Natural killer cell treated with Interleukin-12 subunit alpha and Interleukin-12 subunit beta and Interleukin-15 and Interleukin-18, amount 100 ng/mL, for 72 hours (primary cell): ENCODE data around the gene KRT79. TPM values are rescaled to one million over a fixed set of nuclear protein-coding genes. Genes with fewer than 3 reads are reported as not detected.

ENCODE experiments used
- ATAC-seq, 2 donors: fragments of 150-1000 bp; cut with Tn5 transposase in 1 of 2; sonication (Bioruptor Pico), chemical (Tn5 transposase) in 1 of 2; 2 replicates each; pipeline ENCODE4 v1.10.0; 2021
- DNase-seq: peaks from one replicate; pipeline ENCODE4 v3.0.0; 2022; ENCODE audit warnings: low spot score
- H3K27ac Mint-ChIP-seq, 2 donors: 1 replicate in 1 of 2; 2 replicates in 1 of 2; pipeline ENCODE4 v1.8.0; 2022; ENCODE audit warnings: mixed read lengths in 2 of 2, mild to moderate bottlenecking in 1 of 2, moderate library complexity in 1 of 2
- H3K27me3 Mint-ChIP-seq, 2 donors: 1 replicate in 1 of 2; 2 replicates in 1 of 2; pipeline ENCODE4 v1.8.0; 2022; ENCODE audit warnings: mixed read lengths in 2 of 2
- H3K36me3 Mint-ChIP-seq: one replicate; pipeline ENCODE4 v1.8.0; 2022; ENCODE audit warnings: mixed read lengths
- H3K4me1 Mint-ChIP-seq, 2 donors: 1 replicate in 1 of 2; 2 replicates in 1 of 2; pipeline ENCODE4 v1.8.0; 2022; ENCODE audit warnings: low read depth in 2 of 2, mixed read lengths in 2 of 2, mild to moderate bottlenecking in 1 of 2
- H3K4me3 Mint-ChIP-seq: one replicate; pipeline ENCODE4 v1.8.0; 2022; ENCODE audit warnings: mixed read lengths
- H3K9me3 Mint-ChIP-seq: 2 replicates; pipeline ENCODE4 v1.8.0; 2022; ENCODE audit warnings: mixed read lengths
- total RNA-seq, 2 donors: library from RNA; stranded (reverse); gene quantifications; one replicate each; pipeline ENCODE4 v1.2.3, GENCODE V29; 2022

The KRT79 gene
- total RNA-seq, 2 donors from 2014 or later, result not detected

GRCh38 chr12:52806169-52806811, 27.8 kb downstream of the KRT79 start:
- Mint-ChIP-seq H3K36me3 (no peaks in the 10 kb centered on the region), H3K4me1 (no peaks in the 10 kb centered on the region), H3K27ac (no peak overlapping the region), H3K9me3 (no peaks in the 10 kb centered on the region), H3K4me3 (no peak overlapping the region), H3K27me3 (peaks cover 0 to 7% of the 10 kb centered on the region in 2 donors)
- DNase-seq (no peak), ATAC-seq (no peak)

DNA sequence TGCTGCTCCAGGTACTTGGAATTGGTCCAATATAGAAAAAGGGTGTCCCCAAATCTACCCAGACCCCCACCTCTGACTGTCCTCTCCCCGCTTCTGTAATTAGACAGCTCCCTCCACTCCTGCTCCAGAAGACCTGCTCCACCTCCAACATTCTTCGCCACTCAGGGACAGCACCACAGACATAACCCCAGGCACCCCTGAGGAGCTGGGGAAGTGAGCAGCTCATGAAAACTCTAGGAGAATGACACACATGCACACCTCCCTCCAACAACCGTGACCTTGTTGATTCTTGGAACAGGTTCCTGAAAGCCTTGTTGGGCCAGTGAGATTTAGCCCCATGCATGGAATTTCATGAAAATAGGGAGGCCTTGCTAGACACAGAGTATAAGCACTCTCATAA, 28.4 kb downstream of the KRT79 start:
- H3K36me3 Mint-ChIP-seq, result no peaks in the 10 kb centered on the region
- H3K27ac Mint-ChIP-seq, result no peak overlapping the region
- peaks cover 0 to 7% of the 10 kb centered on the region in 2 donors for H3K27me3 Mint-ChIP-seq
- no peaks in the 10 kb centered on the region for H3K4me1 Mint-ChIP-seq
- ATAC-seq, result no peak
- no peaks in the 10 kb centered on the region for H3K9me3 Mint-ChIP-seq
- no peak overlapping the region for H3K4me3 Mint-ChIP-seq
- DNase-seq, result no peak

DNA sequence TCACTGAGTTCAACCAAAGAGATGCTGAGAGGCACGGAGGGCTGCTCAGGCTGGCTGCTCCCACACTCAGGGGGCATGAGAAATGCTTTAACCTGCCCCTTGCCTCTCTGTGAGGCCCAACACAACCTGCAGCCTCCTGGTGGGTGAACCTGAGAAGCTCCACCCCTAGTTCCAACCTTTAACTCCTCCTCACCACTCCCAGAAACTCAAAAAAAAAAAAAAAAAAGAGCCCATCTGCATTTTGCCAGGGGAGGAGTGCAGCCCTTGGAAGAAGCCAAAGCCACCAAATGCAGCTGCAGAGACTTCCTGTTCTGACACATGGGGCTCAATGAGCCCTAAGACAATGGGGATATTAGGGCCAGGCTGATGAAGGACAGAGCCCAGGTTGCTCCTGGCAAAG, 29.1 kb downstream of the KRT79 start:
- H3K27me3 Mint-ChIP-seq, result peaks cover 0 to 7% of the 10 kb centered on the region in 2 donors
- ATAC-seq (no peak), DNase-seq (no peak)
- no peaks in the 10 kb centered on the region for H3K4me1 Mint-ChIP-seq
- H3K27ac Mint-ChIP-seq, result no peak overlapping the region
- H3K4me3 Mint-ChIP-seq, result no peak overlapping the region
- no peaks in the 10 kb centered on the region for H3K9me3 Mint-ChIP-seq
- H3K36me3 Mint-ChIP-seq, result no peaks in the 10 kb centered on the region

- ATAC-seq, result no peak
- H3K4me1 Mint-ChIP-seq, result no peaks in the 10 kb centered on the region
- no peak overlapping the region for H3K4me3 Mint-ChIP-seq
- no peak for DNase-seq
- no peaks in the 10 kb centered on the region for H3K36me3 Mint-ChIP-seq
- H3K27ac Mint-ChIP-seq, result no peak overlapping the region
- no peaks in the 10 kb centered on the region for H3K27me3 Mint-ChIP-seq
- H3K9me3 Mint-ChIP-seq, result no peaks in the 10 kb centered on the region
Observed at GRCh38 chr12:52802442-52802841, 31.7 kb downstream of the KRT79 start.

GRCh38 chr12:52801773-52802172, 32.3 kb downstream of the KRT79 start:
- Mint-ChIP-seq H3K27ac (no peak overlapping the region), H3K4me1 (no peaks in the 10 kb centered on the region), H3K27me3 (no peaks in the 10 kb centered on the region), H3K36me3 (no peaks in the 10 kb centered on the region), H3K4me3 (no peak overlapping the region), H3K9me3 (no peaks in the 10 kb centered on the region)
- DNase-seq (no peak), ATAC-seq (no peak)

- no peak for ATAC-seq
- no peak overlapping the region for H3K4me3 Mint-ChIP-seq
- H3K36me3 Mint-ChIP-seq, result no peaks in the 10 kb centered on the region
- H3K27me3 Mint-ChIP-seq, result no peaks in the 10 kb centered on the region
- no peak overlapping the region for H3K27ac Mint-ChIP-seq
- H3K9me3 Mint-ChIP-seq, result no peaks in the 10 kb centered on the region
- DNase-seq, result no peak
- no peaks in the 10 kb centered on the region for H3K4me1 Mint-ChIP-seq
Observed at GRCh38 chr12:52800259-52800917, 33.7 kb downstream of the KRT79 start.

- H3K27ac Mint-ChIP-seq, result no peak overlapping the region
- peaks cover 0 to under 1% of the 10 kb centered on the region in 2 donors for H3K27me3 Mint-ChIP-seq
- H3K9me3 Mint-ChIP-seq, result no peaks in the 10 kb centered on the region
- no peak for ATAC-seq
- no peaks in the 10 kb centered on the region for H3K4me1 Mint-ChIP-seq
- H3K4me3 Mint-ChIP-seq, result no peak overlapping the region
- DNase-seq, result no peak
- H3K36me3 Mint-ChIP-seq, result no peaks in the 10 kb centered on the region
Observed at GRCh38 chr12:52799505-52800211, 34.5 kb downstream of the KRT79 start.

- Mint-ChIP-seq H3K36me3 (no peaks in the 10 kb centered on the region), H3K9me3 (no peaks in the 10 kb centered on the region), H3K27ac (no peak overlapping the region), H3K4me3 (no peak overlapping the region), H3K4me1 (no peaks in the 10 kb centered on the region), H3K27me3 (peaks cover 0 to 2% of the 10 kb centered on the region in 2 donors)
- ATAC-seq, result no peak
- DNase-seq, result no peak
Observed at GRCh38 chr12:52798671-52799504, 35.2 kb downstream of the KRT79 start.

GRCh38 chr12:52798003-52798670, 36.0 kb downstream of the KRT79 start:
- Mint-ChIP-seq H3K4me3 (no peak overlapping the region), H3K4me1 (no peaks in the 10 kb centered on the region), H3K27me3 (peaks cover 0 to 2% of the 10 kb centered on the region in 2 donors), H3K36me3 (no peaks in the 10 kb centered on the region), H3K9me3 (no peaks in the 10 kb centered on the region), H3K27ac (no peak overlapping the region)
- ATAC-seq (no peak), DNase-seq (no peak)

DNA sequence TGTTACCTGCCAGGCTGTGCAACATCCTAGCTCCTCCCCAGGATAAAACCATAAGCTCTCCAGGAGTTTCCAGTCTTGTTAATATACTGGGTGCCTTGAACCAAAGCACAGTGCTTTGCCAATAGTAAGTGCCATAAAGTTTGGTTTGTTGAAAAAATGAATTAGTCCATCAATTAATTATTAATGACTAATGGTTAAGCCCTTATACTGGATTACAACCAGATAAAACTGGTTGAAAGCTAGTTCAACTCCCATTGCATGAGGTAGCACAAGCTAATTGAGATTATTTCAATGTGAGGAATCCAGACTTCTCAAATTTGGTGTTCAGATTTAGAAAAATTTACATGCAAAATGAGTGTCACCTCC, 36.6 kb downstream of the KRT79 start:
- H3K27me3 Mint-ChIP-seq, result peaks cover 0 to 4% of the 10 kb centered on the region in 2 donors
- ATAC-seq (no peak), DNase-seq (no peak)
- no peaks in the 10 kb centered on the region for H3K36me3 Mint-ChIP-seq
- no peaks in the 10 kb centered on the region for H3K4me1 Mint-ChIP-seq
- no peak overlapping the region for H3K4me3 Mint-ChIP-seq
- no peaks in the 10 kb centered on the region for H3K9me3 Mint-ChIP-seq
- no peak overlapping the region for H3K27ac Mint-ChIP-seq

DNA sequence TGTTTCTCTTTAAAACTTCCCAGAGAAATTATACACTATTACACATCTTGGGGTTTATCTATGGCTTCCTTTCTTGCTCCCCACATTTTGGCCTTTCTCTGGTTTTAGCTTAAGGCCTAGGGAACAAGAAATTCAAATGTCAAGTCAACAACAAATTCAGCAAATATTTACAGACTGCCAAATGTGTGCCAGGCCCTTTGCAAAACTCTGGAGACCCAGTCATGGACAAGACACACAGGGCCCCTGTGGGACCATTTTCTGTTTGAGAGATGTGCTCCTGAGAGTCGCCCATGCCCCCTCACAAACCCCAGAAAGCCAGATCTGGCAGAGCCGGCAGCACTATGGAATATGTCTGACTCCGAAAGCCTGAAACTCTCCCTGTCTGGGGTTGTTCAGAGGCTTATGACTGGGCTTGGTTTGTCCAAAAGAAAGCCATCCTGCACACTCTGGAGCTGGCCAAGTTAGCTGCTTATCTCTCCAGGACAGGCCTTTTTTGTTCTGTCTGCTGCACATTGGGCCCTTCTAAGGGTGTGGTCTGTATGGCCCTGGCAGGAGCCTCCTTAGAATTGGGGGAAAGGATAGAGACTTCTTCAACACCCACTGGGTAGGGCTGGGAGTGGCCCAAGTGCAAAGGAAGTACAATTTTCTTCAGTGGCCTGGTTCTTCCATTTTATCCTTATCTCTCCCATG, 37.1 kb downstream of the KRT79 start:
- H3K9me3 Mint-ChIP-seq, result no peaks in the 10 kb centered on the region

GRCh38 chr12:52796429-52796794, 37.7 kb downstream of the KRT79 start:
- ATAC-seq, result peak in 1 of 2 donors; percentile 22
- H3K4me3 Mint-ChIP-seq, result no peak overlapping the region
- no peak for DNase-seq
- H3K36me3 Mint-ChIP-seq, result no peaks in the 10 kb centered on the region
- peaks cover 0 to 3% of the 10 kb centered on the region in 2 donors for H3K4me1 Mint-ChIP-seq
- H3K27me3 Mint-ChIP-seq, result peaks cover 5 to 10% of the 10 kb centered on the region in 2 donors
- H3K27ac Mint-ChIP-seq, result no peak overlapping the region
- H3K9me3 Mint-ChIP-seq, result no peaks in the 10 kb centered on the region

More for the DNA sequence above, 37.1 kb downstream of the KRT79 start:
- Mint-ChIP-seq H3K4me3 (no peak overlapping the region), H3K27me3 (peaks cover 0 to 6% of the 10 kb centered on the region in 2 donors), H3K27ac (no peak overlapping the region), H3K4me1 (no peaks in the 10 kb centered on the region), H3K36me3 (no peaks in the 10 kb centered on the region)
- DNase-seq (no peak), ATAC-seq (no peak)
